ENCODE data around the gene SLC46A2. TPM values are rescaled to one million over a fixed set of nuclear protein-coding genes. Genes with fewer than 3 reads are reported as not detected.

The SLC46A2 gene
- total and polyA plus RNA-seq, 9 donors, result 0.04 to 1.2 (median 0.54) TPM; not detected in 5

GRCh38 chr9:112850840-112851239, 39.8 kb downstream of the SLC46A2 start:
- Histone ChIP-seq H3K36me3 (no peaks in the 10 kb centered on the region), H3K4me1 (ENCODE audit: insufficient read depth) (no peaks in the 10 kb centered on the region), H3K9me3 (no peaks in the 10 kb centered on the region), H3K4me3 (no peak overlapping the region), H3K27ac (no peak overlapping the region), H3K27me3 (no peaks in the 10 kb centered on the region)
- 69 to 79% (median 70%) methylated on average over 6 of the region's 6 CpGs for WGBS, 3 donors
- intact Hi-C loops (cut with DNase I), result no loop called here
- no peak for TF ChIP-seq POLR2A (IDR thresholded peaks at IDR 0.05)
- TF ChIP-seq CTCF (IDR thresholded peaks at IDR 0.05), result no peak
- no peak for TF ChIP-seq EP300 (IDR thresholded peaks at IDR 0.05)
- no peak for DNase-seq

- Histone ChIP-seq H3K4me1 (ENCODE audit: insufficient read depth) (no peaks in the 10 kb centered on the region), H3K27ac (no peak overlapping the region), H3K4me3 (no peak overlapping the region), H3K36me3 (no peaks in the 10 kb centered on the region), H3K9me3 (no peaks in the 10 kb centered on the region), H3K27me3 (no peaks in the 10 kb centered on the region)
- WGBS, 3 donors, result 87 to 92% (median 89%) methylated on average over 6 of the region's 6 CpGs
- intact Hi-C loops (cut with DNase I), result no loop called here
- no peak for DNase-seq
- no peak for TF ChIP-seq POLR2A (IDR thresholded peaks at IDR 0.05)
- TF ChIP-seq EP300 (IDR thresholded peaks at IDR 0.05), result no peak
- no peak for TF ChIP-seq CTCF (IDR thresholded peaks at IDR 0.05)
Observed at GRCh38 chr9:112849363-112849922, 41.2 kb downstream of the SLC46A2 start.

GRCh38 chr9:112848316-112849151, 42.1 kb downstream of the SLC46A2 start:
- H3K4me1 ChIP-seq (ENCODE audit: insufficient read depth), result no peaks in the 10 kb centered on the region
- no peaks in the 10 kb centered on the region for H3K9me3 ChIP-seq
- no peak for DNase-seq
- no peak overlapping the region for H3K4me3 ChIP-seq
- intact Hi-C loops (cut with DNase I), result no loop called here
- WGBS, 3 donors, result 86 to 90% (median 89%) methylated on average over 13 of the region's 13 CpGs
- H3K27me3 ChIP-seq, result no peaks in the 10 kb centered on the region
- H3K36me3 ChIP-seq, result no peaks in the 10 kb centered on the region
- no peak overlapping the region for H3K27ac ChIP-seq
- TF ChIP-seq EP300 (IDR thresholded peaks at IDR 0.05) (no peak), POLR2A (IDR thresholded peaks at IDR 0.05) (no peak), CTCF (IDR thresholded peaks at IDR 0.05) (no peak)

- H3K4me3 ChIP-seq, result no peak overlapping the region
- no peak for DNase-seq
- no peaks in the 10 kb centered on the region for H3K27me3 ChIP-seq
- H3K36me3 ChIP-seq, result no peaks in the 10 kb centered on the region
- WGBS, 3 donors, result 27 to 40% (median 30%) methylated on average over 14 of the region's 14 CpGs
- no peaks in the 10 kb centered on the region for H3K9me3 ChIP-seq
- H3K27ac ChIP-seq, result no peak overlapping the region
- TF ChIP-seq CTCF (IDR thresholded peaks at IDR 0.05) (no peak), EP300 (IDR thresholded peaks at IDR 0.05) (no peak)
- H3K4me1 ChIP-seq (ENCODE audit: insufficient read depth), result no peaks in the 10 kb centered on the region
- intact Hi-C loops (cut with DNase I), result no loop called here
Observed at GRCh38 chr9:112846528-112847488, 43.9 kb downstream of the SLC46A2 start.
